DOHH2 (cell line): Measurements from ENCODE around the gene RIOX2.

Experiments
- CTCF ChIP-seq: fragments of 200-600 bp; sonication (generic); IDR thresholded peaks from one replicate; pipeline ENCODE4 v1.5.1; 2014; ENCODE audit warnings: antibody characterized with exemption, mild to moderate bottlenecking, low read depth, low read length; ENCODE audit not compliant: poor library complexity, severe bottlenecking
- EZH2phosphoT487 ChIP-seq: fragments of 200-600 bp; sonication (generic); IDR thresholded peaks from 2 replicates; pipeline ENCODE4 v1.6.1; 2017; ENCODE audit warnings: borderline replicate concordance, mild to moderate bottlenecking, antibody characterized with exemption, low read length, moderate library complexity, mixed read lengths

- TF ChIP-seq CTCF (no peak), EZH2phosphoT487 (no peak)
Observed at GRCh38 chr3:97974996-97975395, 2.8 kb upstream of the RIOX2 start.
